Effector memory CD8-positive, alpha-beta T cell (primary cell): ENCODE measurements around the gene PYDC2.

Experiments used
- ATAC-seq: fragments of 150-1000 bp; cut with Tn5 transposase; replicated peaks from 2 replicates; pipeline ENCODE4 v1.10.0; 2021; ENCODE audit warnings: mild to moderate bottlenecking, moderate library complexity
- DNase-seq, 3 experiments: peaks; one replicate each; pipeline ENCODE4 v3.0.0; 2021
- H3K27ac Mint-ChIP-seq, 2 donors: one replicate each; pipeline ENCODE4 v1.8.0; 2022; ENCODE audit warnings: mild to moderate bottlenecking in 2 of 2, mixed read lengths in 2 of 2, moderate library complexity in 2 of 2
- H3K27me3 Mint-ChIP-seq, 2 donors: one replicate each; pipeline ENCODE4 v1.8.0; 2022; ENCODE audit warnings: mixed read lengths in 2 of 2
- H3K36me3 Mint-ChIP-seq: one replicate; pipeline ENCODE4 v1.8.0; 2022; ENCODE audit warnings: mild to moderate bottlenecking, moderate library complexity, mixed read lengths; ENCODE audit not compliant: insufficient read depth
- H3K4me1 Mint-ChIP-seq, 2 donors: one replicate each; pipeline ENCODE4 v1.8.0; 2022; ENCODE audit warnings: low read depth in 2 of 2, mixed read lengths in 2 of 2
- H3K4me3 Mint-ChIP-seq, 2 donors: one replicate each; pipeline ENCODE4 v1.8.0; 2022; ENCODE audit warnings: mild to moderate bottlenecking in 2 of 2, mixed read lengths in 2 of 2, moderate library complexity in 2 of 2
- H3K9me3 Mint-ChIP-seq, 2 donors: one replicate each; pipeline ENCODE4 v1.8.0; 2022; ENCODE audit warnings: mixed read lengths in 2 of 2
- total RNA-seq, 9 experiments: gene quantifications; one replicate each; lab custom pipeline; 2026; lab: John Stamatoyannopoulos, UW

Gene PYDC2
- total RNA-seq: 0 reads per million in 9 experiments

DNA sequence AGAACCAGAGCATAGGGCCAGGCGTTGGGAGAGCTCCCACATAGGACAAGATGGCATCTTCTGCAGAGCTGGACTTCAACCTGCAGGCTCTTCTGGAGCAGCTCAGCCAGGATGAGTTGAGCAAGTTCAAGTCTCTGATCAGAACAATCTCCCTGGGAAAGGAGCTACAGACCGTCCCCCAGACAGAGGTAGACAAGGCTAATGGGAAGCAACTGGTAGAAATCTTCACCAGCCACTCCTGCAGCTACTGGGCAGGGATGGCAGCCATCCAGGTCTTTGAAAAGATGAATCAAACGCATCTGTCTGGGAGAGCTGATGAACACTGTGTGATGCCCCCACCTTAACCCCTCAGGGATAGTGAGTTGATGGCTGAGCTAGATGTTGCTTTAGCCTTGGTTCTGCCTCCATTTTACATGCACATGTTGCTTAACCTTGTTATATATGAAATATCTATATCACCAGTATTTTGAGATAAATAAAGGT lies at the start of gene PYDC2:
TSS of gene PYDC2 (plus strand) at position 51 of the 483 bp plus-strand sequence. CDS start at position 51, 0 bp downstream.
- H3K4me1 Mint-ChIP-seq: no peaks in the 10 kb centered on the region
- H3K9me3 Mint-ChIP-seq: peaks cover 0 to 2% of the 10 kb centered on the region in 2 donors
- H3K4me3 Mint-ChIP-seq: no peak within 1 kb of the TSS
- DNase-seq (no peak), ATAC-seq (no peak)
- H3K36me3 Mint-ChIP-seq: no peaks in the 10 kb centered on the region
- no peaks in the 10 kb centered on the region for H3K27me3 Mint-ChIP-seq
- H3K27ac Mint-ChIP-seq: no peak within 1 kb of the TSS

DNA sequence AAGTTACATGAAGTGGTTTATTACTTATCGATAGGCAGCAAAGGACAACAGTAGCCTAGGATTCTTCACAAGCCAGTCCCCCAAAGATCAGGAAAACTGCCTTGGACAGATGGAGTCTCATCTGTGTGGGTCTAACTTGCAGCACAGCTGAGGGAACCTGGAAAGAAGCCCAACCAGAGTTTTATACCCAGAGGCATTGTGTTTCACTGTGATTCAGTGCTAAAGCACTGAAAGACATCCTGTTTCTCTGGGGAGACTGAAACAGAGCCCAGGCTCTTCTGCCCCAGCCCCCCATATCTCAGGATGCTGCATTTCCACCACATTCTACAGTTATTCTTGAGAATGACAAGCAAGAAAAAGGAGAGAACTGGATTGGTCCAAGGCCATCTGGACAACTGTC lies 48.2 kb upstream of the PYDC2 start:
- peaks cover 0 to 7% of the 10 kb centered on the region in 2 donors for H3K9me3 Mint-ChIP-seq
- no peak overlapping the region for H3K4me3 Mint-ChIP-seq
- H3K36me3 Mint-ChIP-seq: no peaks in the 10 kb centered on the region
- no peak overlapping the region for H3K27ac Mint-ChIP-seq
- no peaks in the 10 kb centered on the region for H3K4me1 Mint-ChIP-seq
- no peaks in the 10 kb centered on the region for H3K27me3 Mint-ChIP-seq
- ATAC-seq: no peak
- no peak for DNase-seq

DNA sequence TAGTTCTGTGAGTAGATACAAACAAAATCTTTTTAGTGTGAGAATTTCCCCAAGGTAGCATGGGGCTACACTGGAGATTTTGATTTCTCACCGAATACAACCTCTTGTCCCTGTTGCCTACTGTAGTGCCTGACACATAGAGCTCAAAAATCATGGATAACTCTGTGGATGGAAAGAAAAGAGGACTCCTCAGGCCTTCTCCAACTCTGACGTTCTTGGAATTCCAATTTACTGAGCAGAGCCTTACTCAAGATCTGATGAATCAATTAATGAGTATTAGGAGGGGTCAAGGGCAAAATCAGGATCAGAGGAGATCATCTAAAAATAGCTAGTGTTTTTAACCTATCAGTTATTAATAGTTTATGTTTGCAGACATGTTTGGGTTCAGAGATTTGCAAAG lies 46.7 kb upstream of the PYDC2 start:
- ATAC-seq (no peak), DNase-seq (no peak)
- H3K27ac Mint-ChIP-seq: no peak overlapping the region
- H3K27me3 Mint-ChIP-seq: no peaks in the 10 kb centered on the region
- no peaks in the 10 kb centered on the region for H3K4me1 Mint-ChIP-seq
- H3K4me3 Mint-ChIP-seq: no peak overlapping the region
- peaks cover 0 to 7% of the 10 kb centered on the region in 2 donors for H3K9me3 Mint-ChIP-seq
- no peaks in the 10 kb centered on the region for H3K36me3 Mint-ChIP-seq

- no peak overlapping the region for H3K4me3 Mint-ChIP-seq
- DNase-seq: no peak
- H3K36me3 Mint-ChIP-seq: no peaks in the 10 kb centered on the region
- peaks cover 0 to 7% of the 10 kb centered on the region in 2 donors for H3K9me3 Mint-ChIP-seq
- H3K4me1 Mint-ChIP-seq: no peaks in the 10 kb centered on the region
- H3K27ac Mint-ChIP-seq: no peak overlapping the region
- no peaks in the 10 kb centered on the region for H3K27me3 Mint-ChIP-seq
- no peak for ATAC-seq
Measured at GRCh38 chr3:191414732-191415131, 46.2 kb upstream of the PYDC2 start.

- no peak overlapping the region for H3K4me3 Mint-ChIP-seq
- H3K27ac Mint-ChIP-seq: no peak overlapping the region
- H3K4me1 Mint-ChIP-seq: no peaks in the 10 kb centered on the region
- ATAC-seq (no peak), DNase-seq (no peak)
- no peaks in the 10 kb centered on the region for H3K36me3 Mint-ChIP-seq
- H3K9me3 Mint-ChIP-seq: peaks cover 0 to 7% of the 10 kb centered on the region in 2 donors
- no peaks in the 10 kb centered on the region for H3K27me3 Mint-ChIP-seq
Measured at GRCh38 chr3:191415566-191415965, 45.4 kb upstream of the PYDC2 start.

GRCh38 chr3:191417457-191417729 lies 43.6 kb upstream of the PYDC2 start:
- H3K4me3 Mint-ChIP-seq: no peak overlapping the region
- ATAC-seq (no peak), DNase-seq (no peak)
- H3K36me3 Mint-ChIP-seq: no peaks in the 10 kb centered on the region
- H3K9me3 Mint-ChIP-seq: peaks cover 0 to 7% of the 10 kb centered on the region in 2 donors
- H3K4me1 Mint-ChIP-seq: no peaks in the 10 kb centered on the region
- H3K27ac Mint-ChIP-seq: no peak overlapping the region
- no peaks in the 10 kb centered on the region for H3K27me3 Mint-ChIP-seq

GRCh38 chr3:191420771-191421170 lies 40.2 kb upstream of the PYDC2 start:
- Mint-ChIP-seq H3K27ac (no peak overlapping the region), H3K36me3 (no peaks in the 10 kb centered on the region), H3K4me3 (no peak overlapping the region), H3K27me3 (no peaks in the 10 kb centered on the region), H3K4me1 (no peaks in the 10 kb centered on the region), H3K9me3 (peaks cover 0 to 4% of the 10 kb centered on the region in 2 donors)
- DNase-seq (no peak), ATAC-seq (no peak)

GRCh38 chr3:191424881-191425280 lies 36.1 kb upstream of the PYDC2 start:
- DNase-seq (no peak), ATAC-seq (no peak)
- H3K27me3 Mint-ChIP-seq: no peaks in the 10 kb centered on the region
- no peaks in the 10 kb centered on the region for H3K36me3 Mint-ChIP-seq
- H3K9me3 Mint-ChIP-seq: peaks cover 0 to 6% of the 10 kb centered on the region in 2 donors
- H3K27ac Mint-ChIP-seq: no peak overlapping the region
- no peaks in the 10 kb centered on the region for H3K4me1 Mint-ChIP-seq
- H3K4me3 Mint-ChIP-seq: no peak overlapping the region

- Mint-ChIP-seq H3K27ac (no peak overlapping the region), H3K4me3 (no peak overlapping the region), H3K36me3 (no peaks in the 10 kb centered on the region), H3K4me1 (no peaks in the 10 kb centered on the region), H3K9me3 (peaks cover 0 to 5% of the 10 kb centered on the region in 2 donors), H3K27me3 (no peaks in the 10 kb centered on the region)
- DNase-seq: no peak
- no peak for ATAC-seq
Measured at GRCh38 chr3:191425322-191425734, 35.6 kb upstream of the PYDC2 start.

GRCh38 chr3:191426311-191426710 lies 34.7 kb upstream of the PYDC2 start:
- Mint-ChIP-seq H3K4me1 (no peaks in the 10 kb centered on the region), H3K36me3 (no peaks in the 10 kb centered on the region), H3K27ac (no peak overlapping the region), H3K9me3 (peaks cover 4 to 7% of the 10 kb centered on the region in 2 donors), H3K4me3 (no peak overlapping the region), H3K27me3 (no peaks in the 10 kb centered on the region)
- no peak for DNase-seq
- ATAC-seq: no peak

- Mint-ChIP-seq H3K36me3 (no peaks in the 10 kb centered on the region), H3K4me3 (no peak overlapping the region), H3K27me3 (no peaks in the 10 kb centered on the region), H3K27ac (no peak overlapping the region), H3K4me1 (no peaks in the 10 kb centered on the region), H3K9me3 (peaks cover 4 to 8% of the 10 kb centered on the region in 2 donors)
- no peak for ATAC-seq
- no peak for DNase-seq
Measured at GRCh38 chr3:191428177-191428576, 32.8 kb upstream of the PYDC2 start.

DNA sequence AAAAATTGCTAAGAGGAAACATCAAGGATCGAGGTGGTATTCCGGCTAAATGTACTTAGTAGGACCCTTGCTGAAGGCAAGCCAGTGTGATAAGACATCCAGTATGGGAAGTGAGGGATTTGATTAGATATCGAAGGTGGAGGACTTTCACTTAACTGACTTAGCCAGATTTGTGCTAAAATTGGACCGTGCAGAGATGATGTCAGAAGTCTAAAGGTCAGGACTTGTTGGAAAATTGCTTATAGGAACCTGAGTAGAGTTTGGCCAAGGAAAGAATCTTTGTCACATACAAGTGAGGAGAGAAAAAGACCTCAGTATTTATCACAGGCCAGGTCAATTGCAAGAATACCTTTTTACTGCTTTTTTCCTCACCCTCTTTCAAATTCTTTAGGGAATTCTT lies 30.9 kb upstream of the PYDC2 start:
- Mint-ChIP-seq H3K27me3 (no peaks in the 10 kb centered on the region), H3K9me3 (peaks cover 2 to 8% of the 10 kb centered on the region in 2 donors), H3K4me3 (no peak overlapping the region), H3K36me3 (no peaks in the 10 kb centered on the region), H3K27ac (no peak overlapping the region), H3K4me1 (no peaks in the 10 kb centered on the region)
- no peak for DNase-seq
- no peak for ATAC-seq

DNA sequence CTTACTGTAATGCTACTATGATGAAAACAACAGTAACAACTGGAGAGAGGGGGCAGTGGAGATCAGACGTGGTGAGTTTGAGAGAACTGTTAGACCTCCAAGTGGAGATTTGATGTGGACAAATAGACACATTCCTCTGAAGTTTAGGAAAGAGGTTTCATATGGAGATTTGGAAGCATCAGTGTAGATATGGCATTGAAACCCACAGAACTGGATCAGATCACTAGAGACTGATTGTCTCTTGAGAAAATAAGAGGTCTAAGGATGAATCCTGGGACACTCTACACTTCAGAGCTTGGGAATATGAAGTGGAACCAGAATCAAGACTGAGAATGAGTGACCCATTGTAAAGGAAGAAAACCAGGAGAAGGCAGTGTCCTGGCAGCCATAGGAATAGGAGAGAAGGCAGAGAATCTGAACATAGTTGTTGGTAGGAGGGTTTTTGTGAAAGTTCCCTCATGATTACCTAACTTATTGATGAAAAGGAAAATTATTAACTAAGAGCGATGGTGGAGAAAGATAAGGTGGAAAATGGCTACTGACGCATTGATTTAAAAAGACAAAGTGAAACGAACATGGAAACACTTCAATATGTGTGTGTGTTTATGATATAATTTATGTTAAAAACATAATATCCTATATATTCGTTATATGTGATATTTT lies 29.7 kb upstream of the PYDC2 start:
- Mint-ChIP-seq H3K27me3 (no peaks in the 10 kb centered on the region), H3K4me3 (no peak overlapping the region), H3K36me3 (no peaks in the 10 kb centered on the region), H3K9me3 (peaks cover 2 to 8% of the 10 kb centered on the region in 2 donors), H3K4me1 (no peaks in the 10 kb centered on the region), H3K27ac (no peak overlapping the region)
- DNase-seq (no peak), ATAC-seq (no peak)

GRCh38 chr3:191432162-191432561 lies 28.8 kb upstream of the PYDC2 start:
- ATAC-seq (no peak), DNase-seq (no peak)
- Mint-ChIP-seq H3K27me3 (no peaks in the 10 kb centered on the region), H3K27ac (no peak overlapping the region), H3K9me3 (peaks cover under 1 to 8% of the 10 kb centered on the region in 2 donors), H3K4me1 (no peaks in the 10 kb centered on the region), H3K4me3 (no peak overlapping the region), H3K36me3 (no peaks in the 10 kb centered on the region)
